ENCODE results near the gene ADPRS.

ADPRS gene

DNA sequence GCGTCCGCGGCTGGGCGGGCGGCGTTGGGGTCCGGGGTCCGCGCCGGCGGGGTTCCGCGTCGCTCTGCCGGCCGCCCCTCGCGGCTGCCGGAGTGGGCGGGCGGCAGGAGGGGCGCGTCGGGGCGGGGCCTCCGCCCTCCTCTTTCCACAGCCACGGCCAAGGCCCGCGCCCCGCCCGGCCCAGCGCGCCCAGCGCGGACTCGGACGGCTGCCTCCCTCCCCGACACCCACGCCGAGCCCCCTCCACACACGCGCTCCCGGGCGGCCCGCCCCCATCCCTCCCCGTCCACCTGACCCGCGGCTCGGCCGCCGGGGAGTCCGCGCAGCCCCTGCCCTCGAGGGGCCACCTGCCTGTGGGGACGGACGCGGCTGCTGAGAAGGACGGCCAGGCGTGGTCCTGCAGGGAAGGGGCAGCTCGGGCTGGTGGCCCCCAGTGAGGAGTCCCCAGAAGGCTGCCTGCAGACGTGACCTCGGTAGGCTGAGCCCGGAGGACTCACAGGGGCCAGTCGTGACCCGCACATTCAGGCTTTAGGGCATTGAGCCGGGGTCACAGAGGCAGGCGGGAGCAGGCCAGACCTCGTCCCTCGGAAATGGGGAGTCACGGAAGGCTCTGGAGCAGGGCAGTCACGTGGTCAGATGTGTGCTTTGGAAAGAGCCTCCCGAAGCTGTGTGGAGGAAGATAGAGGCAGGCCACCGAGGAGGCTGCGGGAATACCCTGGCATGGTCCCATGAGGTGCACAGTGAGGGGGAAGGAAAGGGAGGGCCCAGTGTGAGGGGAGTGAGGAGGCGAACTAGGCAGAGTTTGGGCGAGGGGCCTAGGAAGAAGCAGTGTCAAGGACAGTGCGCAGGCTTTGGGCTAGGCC is 36.7 kb downstream of the ADPRS start, which contains the start of gene COL8A2:
Gene COL8A2, minus strand, starts transcription at position 94 of the 863 bp plus-strand sequence. CDS start 24,980 bp downstream, outside the sequence.
- intact Hi-C loops (cut with DNase I; ENCODE audit: low total_unique reads): no loop called here
- no peaks in the 10 kb centered on the region for H3K36me3 ChIP-seq
- H3K4me3 ChIP-seq: peak within 1 kb of the TSS; percentile 68 to 71
- peak; percentile 44 to 82 for DNase-seq
- TF ChIP-seq, protein P1, sequence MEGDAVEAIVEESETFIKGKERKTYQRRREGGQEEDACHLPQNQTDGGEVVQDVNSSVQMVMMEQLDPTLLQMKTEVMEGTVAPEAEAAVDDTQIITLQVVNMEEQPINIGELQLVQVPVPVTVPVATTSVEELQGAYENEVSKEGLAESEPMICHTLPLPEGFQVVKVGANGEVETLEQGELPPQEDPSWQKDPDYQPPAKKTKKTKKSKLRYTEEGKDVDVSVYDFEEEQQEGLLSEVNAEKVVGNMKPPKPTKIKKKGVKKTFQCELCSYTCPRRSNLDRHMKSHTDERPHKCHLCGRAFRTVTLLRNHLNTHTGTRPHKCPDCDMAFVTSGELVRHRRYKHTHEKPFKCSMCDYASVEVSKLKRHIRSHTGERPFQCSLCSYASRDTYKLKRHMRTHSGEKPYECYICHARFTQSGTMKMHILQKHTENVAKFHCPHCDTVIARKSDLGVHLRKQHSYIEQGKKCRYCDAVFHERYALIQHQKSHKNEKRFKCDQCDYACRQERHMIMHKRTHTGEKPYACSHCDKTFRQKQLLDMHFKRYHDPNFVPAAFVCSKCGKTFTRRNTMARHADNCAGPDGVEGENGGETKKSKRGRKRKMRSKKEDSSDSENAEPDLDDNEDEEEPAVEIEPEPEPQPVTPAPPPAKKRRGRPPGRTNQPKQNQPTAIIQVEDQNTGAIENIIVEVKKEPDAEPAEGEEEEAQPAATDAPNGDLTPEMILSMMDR (IDR thresholded peaks at IDR 0.05): no peak
- no peaks in the 10 kb centered on the region for H3K27me3 ChIP-seq
- H3K27ac ChIP-seq: peak within 1 kb of the TSS; percentile 90 to 91
- no peaks in the 10 kb centered on the region for H3K9me3 ChIP-seq
- H3K4me1 ChIP-seq: peaks cover 0 to 54% (median 31%) of the 10 kb centered on the region in 4 donors

DNA sequence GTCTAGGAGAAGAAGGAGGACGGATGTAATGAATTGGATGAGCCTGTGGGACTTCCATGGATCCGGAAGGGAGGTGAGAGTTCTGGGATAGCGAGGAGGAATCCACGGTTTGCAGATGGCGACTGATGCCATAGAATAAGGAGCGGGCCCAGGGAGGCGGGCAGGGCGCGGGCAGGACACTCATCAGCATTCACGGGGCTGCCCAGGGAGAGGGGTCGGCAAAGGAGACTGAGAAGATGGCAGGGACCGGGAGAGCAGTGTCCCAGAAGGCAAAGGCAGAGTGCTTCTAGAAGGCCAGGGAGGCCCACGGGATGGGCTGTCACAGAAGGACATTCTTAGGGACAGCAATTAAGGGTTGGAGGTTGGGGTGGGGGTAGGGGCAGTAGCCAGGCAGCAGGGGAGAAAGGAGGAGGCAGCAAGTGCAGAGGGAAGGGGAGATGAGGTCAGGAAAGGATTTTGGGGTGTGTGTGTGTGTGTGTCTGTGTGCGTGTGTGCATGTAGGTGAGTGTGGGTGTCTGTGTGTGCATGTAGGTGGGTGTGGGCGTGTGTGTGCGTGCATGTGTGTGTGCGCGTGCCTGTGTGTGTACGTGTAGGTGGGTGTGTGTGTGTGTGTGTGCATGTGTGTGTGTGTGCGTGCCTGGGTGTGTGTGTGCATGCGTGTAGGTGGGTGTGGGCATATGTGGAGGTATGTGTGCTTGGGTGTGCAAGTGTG is 37.5 kb downstream of the ADPRS start:
- H3K27ac ChIP-seq: peak overlapping the region; percentile 90 to 91
- intact Hi-C loops (cut with DNase I; ENCODE audit: low total_unique reads): no loop called here
- H3K9me3 ChIP-seq: no peaks in the 10 kb centered on the region
- no peak for DNase-seq
- peak overlapping the region in 1 of 2 donors; percentile 71 for H3K4me3 ChIP-seq
- H3K4me1 ChIP-seq: peaks cover 0 to 54% (median 27%) of the 10 kb centered on the region in 4 donors
- TF ChIP-seq, protein P1 (IDR thresholded peaks at IDR 0.05): no peak
- no peaks in the 10 kb centered on the region for H3K36me3 ChIP-seq
- no peaks in the 10 kb centered on the region for H3K27me3 ChIP-seq

DNA sequence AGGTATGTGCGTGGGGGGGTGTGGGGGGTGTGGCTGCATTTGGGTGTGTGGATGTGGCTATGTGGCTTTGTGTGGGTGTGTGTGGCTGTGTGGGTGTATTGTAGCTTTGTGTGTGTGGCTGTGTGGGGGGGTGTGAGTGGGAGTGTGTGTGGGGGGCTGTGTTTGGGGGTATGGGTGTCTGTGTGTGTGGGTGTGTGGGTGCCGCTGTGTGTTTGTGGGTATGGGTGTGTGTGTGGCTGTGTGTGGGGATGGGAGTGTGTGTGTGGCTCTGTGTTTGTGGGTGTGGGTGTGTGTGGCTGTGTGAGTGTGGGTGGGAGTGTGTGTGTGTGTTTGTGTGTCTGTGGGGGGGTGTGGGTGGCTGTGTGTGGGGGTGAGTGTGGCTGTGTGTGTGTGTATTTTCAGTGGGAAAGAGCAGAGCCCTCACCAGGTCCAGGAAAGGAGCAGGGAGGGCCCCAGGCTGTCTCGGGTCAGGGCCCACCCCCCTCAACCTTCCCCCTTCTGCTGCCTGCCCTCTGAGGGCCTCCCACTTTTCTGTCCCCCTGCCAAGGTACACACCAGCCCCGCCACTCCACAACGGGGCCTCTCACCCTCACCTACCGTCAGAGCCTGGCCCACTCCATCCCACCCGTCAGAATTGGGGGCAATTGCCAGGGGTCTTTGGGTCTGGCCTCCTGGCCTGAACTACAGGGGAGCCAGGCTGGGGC is 38.3 kb downstream of the ADPRS start:
- Histone ChIP-seq H3K36me3 (no peaks in the 10 kb centered on the region), H3K27ac (no peak overlapping the region), H3K9me3 (no peaks in the 10 kb centered on the region), H3K4me3 (no peak overlapping the region), H3K27me3 (no peaks in the 10 kb centered on the region), H3K4me1 (peaks cover 0 to 54% (median 27%) of the 10 kb centered on the region in 4 donors)
- no peak for DNase-seq
- intact Hi-C loops (cut with DNase I; ENCODE audit: low total_unique reads): no loop called here
- TF ChIP-seq, protein P1 (IDR thresholded peaks at IDR 0.05): no peak

DNA sequence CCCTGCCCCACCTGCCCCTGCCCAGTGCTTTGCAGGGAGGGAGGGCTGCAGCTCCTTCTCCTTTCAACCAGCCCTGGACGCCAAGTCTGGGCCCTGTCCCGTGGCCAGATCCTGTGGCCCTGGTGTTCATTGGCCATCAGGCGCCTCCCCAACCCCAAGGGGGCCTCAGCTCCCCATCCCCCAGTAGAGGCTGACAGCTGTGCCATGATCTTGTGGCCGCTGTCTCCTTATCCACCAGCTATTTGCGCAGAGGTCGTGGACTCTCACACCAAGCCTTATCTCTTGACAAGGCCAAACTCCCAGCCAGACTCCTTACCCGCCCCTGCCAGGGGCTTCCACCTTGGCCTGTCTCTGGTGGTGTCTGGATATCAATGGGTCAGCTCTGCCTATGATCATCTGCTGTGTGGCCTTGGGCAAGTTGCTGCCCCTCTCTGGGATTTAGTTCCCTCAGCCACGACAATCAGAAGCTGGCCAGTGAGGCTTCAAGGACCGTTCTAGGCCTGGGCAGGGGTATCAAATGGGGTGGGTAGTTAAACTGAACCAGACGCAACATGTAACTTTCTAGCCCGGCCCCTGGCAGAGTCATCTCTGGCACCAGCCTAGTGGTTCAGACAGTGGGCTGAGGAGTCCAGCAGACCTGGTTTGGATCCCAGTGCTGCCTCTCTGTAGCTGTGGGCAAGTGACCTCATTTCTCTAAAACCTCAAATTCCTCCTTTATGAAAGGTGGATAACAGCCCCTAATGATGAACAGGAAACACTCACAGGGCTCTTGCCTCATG is 39.6 kb downstream of the ADPRS start:
- intact Hi-C loops (cut with DNase I; ENCODE audit: low total_unique reads): no loop called here
- Histone ChIP-seq H3K4me1 (peaks cover 0 to 52% (median 27%) of the 10 kb centered on the region in 4 donors), H3K27me3 (no peaks in the 10 kb centered on the region), H3K27ac (no peak overlapping the region), H3K36me3 (no peaks in the 10 kb centered on the region), H3K9me3 (no peaks in the 10 kb centered on the region), H3K4me3 (no peak overlapping the region)
- DNase-seq: no peak
- TF ChIP-seq, protein P1 (IDR thresholded peaks at IDR 0.05): no peak

DNA sequence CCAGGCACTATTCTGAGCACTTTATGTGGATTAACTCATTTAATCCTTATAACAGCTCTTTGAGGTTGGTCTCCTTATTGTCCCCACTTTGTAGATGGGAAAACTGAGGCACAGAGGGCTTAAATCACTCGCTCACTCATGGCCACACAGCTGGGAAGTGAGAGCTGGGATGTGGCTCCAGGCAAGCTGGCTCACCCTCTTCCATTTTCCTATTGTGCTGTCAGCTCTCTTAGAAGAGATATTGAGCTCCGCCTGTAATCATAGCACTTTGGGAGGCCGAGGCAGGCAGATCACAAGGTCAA is 40.2 kb downstream of the ADPRS start:
- Histone ChIP-seq H3K9me3 (no peaks in the 10 kb centered on the region), H3K4me1 (peaks cover 0 to 52% (median 29%) of the 10 kb centered on the region in 4 donors), H3K27ac (no peak overlapping the region), H3K27me3 (no peaks in the 10 kb centered on the region), H3K4me3 (no peak overlapping the region), H3K36me3 (no peaks in the 10 kb centered on the region)
- TF ChIP-seq, protein P1 (IDR thresholded peaks at IDR 0.05): no peak
- no peak for DNase-seq
- intact Hi-C loops (cut with DNase I; ENCODE audit: low total_unique reads): no loop called here
